ENCODE results near the gene SPATA6.

SPATA6 gene

GRCh38 chr1:48246727-48247126 is 225.3 kb downstream of the SPATA6 start:
- DNase-seq (ENCODE audit: extremely low read depth, low read depth), result no peak
- TF ChIP-seq, protein P1, sequence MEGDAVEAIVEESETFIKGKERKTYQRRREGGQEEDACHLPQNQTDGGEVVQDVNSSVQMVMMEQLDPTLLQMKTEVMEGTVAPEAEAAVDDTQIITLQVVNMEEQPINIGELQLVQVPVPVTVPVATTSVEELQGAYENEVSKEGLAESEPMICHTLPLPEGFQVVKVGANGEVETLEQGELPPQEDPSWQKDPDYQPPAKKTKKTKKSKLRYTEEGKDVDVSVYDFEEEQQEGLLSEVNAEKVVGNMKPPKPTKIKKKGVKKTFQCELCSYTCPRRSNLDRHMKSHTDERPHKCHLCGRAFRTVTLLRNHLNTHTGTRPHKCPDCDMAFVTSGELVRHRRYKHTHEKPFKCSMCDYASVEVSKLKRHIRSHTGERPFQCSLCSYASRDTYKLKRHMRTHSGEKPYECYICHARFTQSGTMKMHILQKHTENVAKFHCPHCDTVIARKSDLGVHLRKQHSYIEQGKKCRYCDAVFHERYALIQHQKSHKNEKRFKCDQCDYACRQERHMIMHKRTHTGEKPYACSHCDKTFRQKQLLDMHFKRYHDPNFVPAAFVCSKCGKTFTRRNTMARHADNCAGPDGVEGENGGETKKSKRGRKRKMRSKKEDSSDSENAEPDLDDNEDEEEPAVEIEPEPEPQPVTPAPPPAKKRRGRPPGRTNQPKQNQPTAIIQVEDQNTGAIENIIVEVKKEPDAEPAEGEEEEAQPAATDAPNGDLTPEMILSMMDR (IDR thresholded peaks at IDR 0.05; ENCODE audit: low read depth, low read length), result no peak

Measured in AG09319 (cell line).